Measurements from ENCODE around the gene NSFL1C. TPM values are rescaled to one million over a fixed set of nuclear protein-coding genes. Genes with fewer than 3 reads are reported as not detected.

The NSFL1C gene
- total RNA-seq, 4 donors from 2014 or later, result 33.6 to 62.4 (median 43.6) TPM

GRCh38 chr20:1479831-1480595 is 13.4 kb upstream of the NSFL1C start:
- intact Hi-C loops (cut with DNase I), result no loop called here

GRCh38 chr20:1478566-1478965 is 11.9 kb upstream of the NSFL1C start:
- DNase-seq (ENCODE audit: extremely low spot score), result no peak
- Histone ChIP-seq H3K9me3 (no peaks in the 10 kb centered on the region), H3K4me1 (no peaks in the 10 kb centered on the region), H3K36me3 (no peaks in the 10 kb centered on the region), H3K27me3 (peaks cover 0 to 16% (median 0%) of the 10 kb centered on the region in 4 donors), H3K27ac (replicated peaks in 1 of 4) (no peak overlapping the region), H3K4me3 (no peak overlapping the region)
- TF ChIP-seq, protein P1, sequence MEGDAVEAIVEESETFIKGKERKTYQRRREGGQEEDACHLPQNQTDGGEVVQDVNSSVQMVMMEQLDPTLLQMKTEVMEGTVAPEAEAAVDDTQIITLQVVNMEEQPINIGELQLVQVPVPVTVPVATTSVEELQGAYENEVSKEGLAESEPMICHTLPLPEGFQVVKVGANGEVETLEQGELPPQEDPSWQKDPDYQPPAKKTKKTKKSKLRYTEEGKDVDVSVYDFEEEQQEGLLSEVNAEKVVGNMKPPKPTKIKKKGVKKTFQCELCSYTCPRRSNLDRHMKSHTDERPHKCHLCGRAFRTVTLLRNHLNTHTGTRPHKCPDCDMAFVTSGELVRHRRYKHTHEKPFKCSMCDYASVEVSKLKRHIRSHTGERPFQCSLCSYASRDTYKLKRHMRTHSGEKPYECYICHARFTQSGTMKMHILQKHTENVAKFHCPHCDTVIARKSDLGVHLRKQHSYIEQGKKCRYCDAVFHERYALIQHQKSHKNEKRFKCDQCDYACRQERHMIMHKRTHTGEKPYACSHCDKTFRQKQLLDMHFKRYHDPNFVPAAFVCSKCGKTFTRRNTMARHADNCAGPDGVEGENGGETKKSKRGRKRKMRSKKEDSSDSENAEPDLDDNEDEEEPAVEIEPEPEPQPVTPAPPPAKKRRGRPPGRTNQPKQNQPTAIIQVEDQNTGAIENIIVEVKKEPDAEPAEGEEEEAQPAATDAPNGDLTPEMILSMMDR (IDR thresholded peaks at IDR 0.05), result no peak
- TF ChIP-seq POLR2AphosphoS5 (IDR thresholded peaks at IDR 0.05) (no peak), POLR2A (IDR thresholded peaks at IDR 0.05; ENCODE audit: low read depth) (no peak), EP300 (IDR thresholded peaks at IDR 0.05) (no peak)
- 85% methylated on average over 4 of the region's 4 CpGs for WGBS
- intact Hi-C loops (cut with DNase I), result no loop called here

More at GRCh38 chr20:1479831-1480595, 13.4 kb upstream of the NSFL1C start:
- no peaks in the 10 kb centered on the region for H3K4me1 ChIP-seq
- H3K27me3 ChIP-seq, result peaks cover 0 to 16% (median 0%) of the 10 kb centered on the region in 4 donors
- H3K9me3 ChIP-seq, result no peaks in the 10 kb centered on the region
- H3K36me3 ChIP-seq, result no peaks in the 10 kb centered on the region
- no peak overlapping the region for H3K27ac ChIP-seq (replicated peaks in 1 of 4)
- no peak overlapping the region for H3K4me3 ChIP-seq
- 72% methylated on average over 9 of the region's 9 CpGs for WGBS
- TF ChIP-seq, protein P1 (IDR thresholded peaks at IDR 0.05), result no peak
- TF ChIP-seq POLR2A (IDR thresholded peaks at IDR 0.05; ENCODE audit: low read depth) (no peak), POLR2AphosphoS5 (IDR thresholded peaks at IDR 0.05) (no peak), EP300 (IDR thresholded peaks at IDR 0.05) (no peak)
- peak; percentile 64 for DNase-seq (ENCODE audit: extremely low spot score)

- H3K27ac ChIP-seq (replicated peaks in 1 of 4), result no peak overlapping the region
- 92% methylated on average over 7 of the region's 7 CpGs for WGBS
Observed at GRCh38 chr20:1477896-1478490, 11.3 kb upstream of the NSFL1C start.

DNA sequence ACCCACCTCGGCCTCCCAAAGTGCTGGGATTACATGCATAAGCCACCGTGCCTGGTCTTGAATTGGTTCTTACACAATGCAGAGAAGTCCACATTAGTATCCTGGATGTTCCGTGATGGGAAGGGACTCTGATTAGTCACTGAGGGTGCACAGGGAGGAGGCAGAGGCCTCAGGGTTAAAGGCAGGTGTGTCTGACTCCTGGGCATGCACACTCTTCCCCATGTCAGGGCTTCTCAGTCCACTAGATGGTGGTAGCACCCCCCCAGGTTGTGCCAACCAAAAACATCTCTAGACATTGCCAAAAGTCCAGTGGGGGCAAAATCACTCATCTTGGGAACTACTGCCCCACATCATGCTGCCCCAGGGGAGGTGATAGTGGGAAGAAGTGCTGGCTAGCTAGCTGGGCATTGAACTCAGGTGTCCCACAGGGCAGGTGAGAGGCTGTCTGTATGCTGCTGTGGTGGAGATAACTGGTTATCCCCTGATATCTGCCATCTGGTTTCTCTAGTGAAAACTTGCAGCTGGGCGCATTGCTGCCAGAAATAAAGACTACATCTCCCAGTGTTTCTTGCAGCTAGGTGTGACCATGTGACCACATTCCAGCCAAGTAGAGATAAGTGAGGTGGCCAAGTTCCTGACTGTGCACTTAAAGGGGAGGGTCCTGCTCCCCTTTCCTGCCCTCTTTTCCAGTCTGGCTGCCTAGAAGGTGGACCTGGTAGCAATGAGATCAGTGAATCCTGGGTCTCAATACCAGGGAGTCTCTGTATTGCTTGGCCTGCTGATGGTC is 8.4 kb upstream of the NSFL1C start:
- Histone ChIP-seq H3K36me3 (no peaks in the 10 kb centered on the region), H3K27me3 (peaks cover 0 to 8% (median 0%) of the 10 kb centered on the region in 4 donors), H3K27ac (replicated peaks in 1 of 4) (no peak overlapping the region), H3K9me3 (no peaks in the 10 kb centered on the region), H3K4me1 (peaks cover 4 to 5% (median 5%) of the 10 kb centered on the region in 4 donors), H3K4me3 (no peak overlapping the region)
- DNase-seq (ENCODE audit: extremely low spot score), result no peak
- TF ChIP-seq, protein P1 (IDR thresholded peaks at IDR 0.05), result no peak
- no peak for TF ChIP-seq EP300 (IDR thresholded peaks at IDR 0.05)
- TF ChIP-seq POLR2AphosphoS5 (IDR thresholded peaks at IDR 0.05), result no peak
- no peak for TF ChIP-seq POLR2A (IDR thresholded peaks at IDR 0.05; ENCODE audit: low read depth)
- 93% methylated on average over 4 of the region's 4 CpGs for WGBS
- intact Hi-C loops (cut with DNase I), result no loop called here

More at GRCh38 chr20:1477896-1478490, 11.3 kb upstream of the NSFL1C start:
- TF ChIP-seq POLR2AphosphoS5 (IDR thresholded peaks at IDR 0.05) (no peak), EP300 (IDR thresholded peaks at IDR 0.05) (no peak), POLR2A (IDR thresholded peaks at IDR 0.05; ENCODE audit: low read depth) (no peak)
- TF ChIP-seq, protein P1 (IDR thresholded peaks at IDR 0.05), result no peak
- no peaks in the 10 kb centered on the region for H3K4me1 ChIP-seq
- intact Hi-C loops (cut with DNase I), result no loop called here
- no peaks in the 10 kb centered on the region for H3K36me3 ChIP-seq
- peaks cover 0 to 16% (median 0%) of the 10 kb centered on the region in 4 donors for H3K27me3 ChIP-seq
- DNase-seq (ENCODE audit: extremely low spot score), result no peak
- no peaks in the 10 kb centered on the region for H3K9me3 ChIP-seq
- no peak overlapping the region for H3K4me3 ChIP-seq
